ENCODE results near the gene MASP1. TPM values are rescaled to one million over a fixed set of nuclear protein-coding genes. Genes with fewer than 3 reads are reported as not detected.

The MASP1 gene
- total RNA-seq, 4 donors from 2014 or later: 2.3 to 26.1 (median 5.2) TPM; not detected in 1

- H3K36me3 ChIP-seq: no peaks in the 10 kb centered on the region
- H3K4me1 ChIP-seq: peaks cover 2 to 60% (median 4%) of the 10 kb centered on the region in 3 donors
- H3K9me3 ChIP-seq: no peaks in the 10 kb centered on the region
- H3K27me3 ChIP-seq: no peaks in the 10 kb centered on the region
- ATAC-seq: no peak
- no peak overlapping the region for H3K4me3 ChIP-seq
- TF ChIP-seq POLR2A (IDR thresholded peaks at IDR 0.05) (no peak), POLR2AphosphoS5 (IDR thresholded peaks at IDR 0.05) (no peak), EP300 (IDR thresholded peaks at IDR 0.05) (no peak)
- WGBS, 2 donors (ENCODE audit: low coverage in 1 of 2): 59 to 71% methylated on average over 4 to 5 of the region's 5 CpGs
- H3K27ac ChIP-seq: peak overlapping the region in 1 of 4 donors; percentile 72
Measured at GRCh38 chr3:187292631-187293515, 1.3 kb upstream of the MASP1 start.

GRCh38 chr3:187292181-187292580 lies 644 bp upstream of the MASP1 start:
- no peaks in the 10 kb centered on the region for H3K9me3 ChIP-seq
- peak overlapping the region in 1 of 2 donors; percentile 44 for H3K4me3 ChIP-seq
- peaks cover 2 to 61% (median 4%) of the 10 kb centered on the region in 3 donors for H3K4me1 ChIP-seq
- H3K36me3 ChIP-seq: no peaks in the 10 kb centered on the region
- 73% methylated on average over 2 of the region's 9 CpGs; no CpG with 5 or more reads in 1 of the 2 donors for WGBS, 2 donors (ENCODE audit: low coverage in 1 of 2)
- TF ChIP-seq EP300 (IDR thresholded peaks at IDR 0.05) (no peak), POLR2A (IDR thresholded peaks at IDR 0.05) (no peak), POLR2AphosphoS5 (IDR thresholded peaks at IDR 0.05) (no peak)
- TF ChIP-seq, protein P1, sequence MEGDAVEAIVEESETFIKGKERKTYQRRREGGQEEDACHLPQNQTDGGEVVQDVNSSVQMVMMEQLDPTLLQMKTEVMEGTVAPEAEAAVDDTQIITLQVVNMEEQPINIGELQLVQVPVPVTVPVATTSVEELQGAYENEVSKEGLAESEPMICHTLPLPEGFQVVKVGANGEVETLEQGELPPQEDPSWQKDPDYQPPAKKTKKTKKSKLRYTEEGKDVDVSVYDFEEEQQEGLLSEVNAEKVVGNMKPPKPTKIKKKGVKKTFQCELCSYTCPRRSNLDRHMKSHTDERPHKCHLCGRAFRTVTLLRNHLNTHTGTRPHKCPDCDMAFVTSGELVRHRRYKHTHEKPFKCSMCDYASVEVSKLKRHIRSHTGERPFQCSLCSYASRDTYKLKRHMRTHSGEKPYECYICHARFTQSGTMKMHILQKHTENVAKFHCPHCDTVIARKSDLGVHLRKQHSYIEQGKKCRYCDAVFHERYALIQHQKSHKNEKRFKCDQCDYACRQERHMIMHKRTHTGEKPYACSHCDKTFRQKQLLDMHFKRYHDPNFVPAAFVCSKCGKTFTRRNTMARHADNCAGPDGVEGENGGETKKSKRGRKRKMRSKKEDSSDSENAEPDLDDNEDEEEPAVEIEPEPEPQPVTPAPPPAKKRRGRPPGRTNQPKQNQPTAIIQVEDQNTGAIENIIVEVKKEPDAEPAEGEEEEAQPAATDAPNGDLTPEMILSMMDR (IDR thresholded peaks at IDR 0.05): no peak
- H3K27me3 ChIP-seq: no peaks in the 10 kb centered on the region
- peak overlapping the region in 1 of 4 donors; percentile 72 for H3K27ac ChIP-seq
- no peak for ATAC-seq

- H3K9me3 ChIP-seq: no peaks in the 10 kb centered on the region
- H3K27me3 ChIP-seq: no peaks in the 10 kb centered on the region
- no peak for ATAC-seq
- 0 to 18% methylated on average over 1 to 2 of the region's 6 CpGs for WGBS, 2 donors (ENCODE audit: low coverage in 1 of 2)
- H3K4me3 ChIP-seq: peak overlapping the region; percentile 4 to 44
- H3K4me1 ChIP-seq: peaks cover 2 to 64% (median 4%) of the 10 kb centered on the region in 3 donors
- H3K27ac ChIP-seq: peak overlapping the region in 3 of 4 donors; percentile 10 to 72 (median 50)
- H3K36me3 ChIP-seq: no peaks in the 10 kb centered on the region
- TF ChIP-seq POLR2AphosphoS5 (IDR thresholded peaks at IDR 0.05) (no peak), EP300 (IDR thresholded peaks at IDR 0.05) (no peak), POLR2A (IDR thresholded peaks at IDR 0.05) (no peak)
Measured at GRCh38 chr3:187291001-187291511, 481 bp downstream of the MASP1 start.

DNA sequence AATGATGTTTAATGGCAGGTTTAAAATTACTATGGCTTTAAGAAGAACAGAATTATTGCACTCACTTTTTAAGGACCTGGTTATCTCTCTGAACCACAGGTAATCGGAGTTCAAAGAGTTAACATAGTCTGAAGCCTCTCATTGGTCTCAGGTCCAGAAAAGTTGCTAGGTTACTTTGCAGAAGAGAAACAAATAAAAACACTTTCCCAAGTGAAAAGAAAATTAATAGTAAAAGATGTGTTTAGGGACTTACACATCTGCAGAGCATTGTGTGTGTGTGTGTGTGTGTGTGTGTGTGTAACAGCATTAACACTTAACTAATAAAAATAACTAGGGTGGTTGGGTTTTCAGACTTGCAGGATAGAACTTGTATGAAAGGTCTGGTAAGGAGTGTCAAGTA lies 1.0 kb downstream of the MASP1 start:
- WGBS, 2 donors (ENCODE audit: low coverage in 1 of 2): 69 to 82% methylated on average over 1 of the region's 1 CpG
- H3K27ac ChIP-seq: peak overlapping the region in 2 of 4 donors; percentile 10 to 50
- peaks cover 2 to 64% (median 4%) of the 10 kb centered on the region in 3 donors for H3K4me1 ChIP-seq

GRCh38 chr3:187288855-187289605 lies 2.5 kb downstream of the MASP1 start:
- no peaks in the 10 kb centered on the region for H3K36me3 ChIP-seq
- H3K27me3 ChIP-seq: no peaks in the 10 kb centered on the region
- TF ChIP-seq, protein P1 (IDR thresholded peaks at IDR 0.05): no peak
- TF ChIP-seq EP300 (IDR thresholded peaks at IDR 0.05) (no peak), POLR2A (IDR thresholded peaks at IDR 0.05) (no peak), POLR2AphosphoS5 (IDR thresholded peaks at IDR 0.05) (no peak)
- no peaks in the 10 kb centered on the region for H3K9me3 ChIP-seq
- H3K27ac ChIP-seq: no peak overlapping the region
- peaks cover 2 to 64% (median 4%) of the 10 kb centered on the region in 3 donors for H3K4me1 ChIP-seq
- no peak overlapping the region for H3K4me3 ChIP-seq
- WGBS, 2 donors (ENCODE audit: low coverage in 1 of 2): 73 to 82% methylated on average over 12 to 14 of the region's 14 CpGs
- no peak for ATAC-seq

More for the DNA sequence above, 1.0 kb downstream of the MASP1 start:
- H3K36me3 ChIP-seq: no peaks in the 10 kb centered on the region
- H3K9me3 ChIP-seq: no peaks in the 10 kb centered on the region
- no peaks in the 10 kb centered on the region for H3K27me3 ChIP-seq
- ATAC-seq: no peak
- TF ChIP-seq POLR2A (IDR thresholded peaks at IDR 0.05) (no peak), EP300 (IDR thresholded peaks at IDR 0.05) (no peak), POLR2AphosphoS5 (IDR thresholded peaks at IDR 0.05) (no peak)
- TF ChIP-seq, protein P1 (IDR thresholded peaks at IDR 0.05): no peak
- peak overlapping the region in 1 of 2 donors; percentile 44 for H3K4me3 ChIP-seq
